HepG2 (cell line): ENCODE results near the gene NOL12. TPM values are rescaled to one million over a fixed set of nuclear protein-coding genes. Genes with fewer than 3 reads are reported as not detected.

ENCODE experiments used
- AFF4 ChIP-seq: sonication (generic); formaldehyde crosslinking; IDR thresholded peaks from 2 replicates; pipeline ENCODE4 v1.4.0; 2020; ENCODE audit warnings: missing genetic modification reagents
- BHLHE40 ChIP-seq: IDR thresholded peaks from 2 replicates; pipeline ENCODE4 v1.6.1; 2011; ENCODE audit warnings: low read length, improper control_type of control experiment
- HMGA1 ChIP-seq: sonication (generic); formaldehyde crosslinking; conservative IDR thresholded peaks from 2 replicates; pipeline ENCODE4 v1.4.0; 2020; ENCODE audit warnings: missing genetic modification reagents
- ISX ChIP-seq: sonication (generic); formaldehyde crosslinking; conservative IDR thresholded peaks from 2 replicates; pipeline ENCODE4 v1.5.0; 2020; ENCODE audit warnings: missing genetic modification reagents
- PAXIP1 ChIP-seq: sonication (generic); formaldehyde crosslinking; conservative IDR thresholded peaks from 2 replicates; pipeline ENCODE4 v1.4.0; 2020; ENCODE audit warnings: mild to moderate bottlenecking, missing genetic modification reagents, moderate library complexity
- TOE1 ChIP-seq: sonication (generic); formaldehyde crosslinking; IDR thresholded peaks from 2 replicates; pipeline ENCODE4 v1.4.0; 2020; ENCODE audit warnings: mild to moderate bottlenecking, missing genetic modification reagents
- TRAFD1 ChIP-seq: sonication (generic); formaldehyde crosslinking; IDR thresholded peaks from 2 replicates; pipeline ENCODE4 v1.5.1; 2020; ENCODE audit warnings: missing genetic modification reagents, mild to moderate bottlenecking, borderline replicate concordance
- ZNF563 ChIP-seq: sonication (generic); formaldehyde crosslinking; IDR thresholded peaks from 2 replicates; pipeline ENCODE4 v1.8.0; 2022; ENCODE audit warnings: mild to moderate bottlenecking, moderate library complexity, missing genetic modification reagents
- ZNF614 ChIP-seq: IDR thresholded peaks from 2 replicates; pipeline ENCODE4 v1.6.1; 2018; ENCODE audit warnings: missing biosample characterization, missing genetic modification reagents, inconsistent platforms, borderline replicate concordance
- ZNF704 ChIP-seq: sonication (generic); formaldehyde crosslinking; IDR thresholded peaks from 2 replicates; pipeline ENCODE4 v1.8.1; 2023; ENCODE audit warnings: mild to moderate bottlenecking, inconsistent platforms, moderate library complexity, missing genetic modification reagents, borderline replicate concordance
- polyA plus RNA-seq, 8 experiments: library from polyadenylated mRNA; depleted of rRNA in 3 of 8; stranded (reverse) in 7 of 8; unstranded in 1 of 8; fragments of >200 nt; fragmentation: Illumina TruSeq in 4 of 8; extraction: Trizol in 4 of 8; gene quantifications; 2 replicates each; pipeline versions ENCODE4 v1.2.1 to v1.2.3, GENCODE V29; 2011 to 2016; ENCODE audit warnings: low read depth in 4 of 8, missing spikeins in 1 of 8, mixed read lengths in 1 of 8; ENCODE audit not compliant: insufficient read depth in 1 of 8
- total RNA-seq, 5 experiments: library from RNA; depleted of rRNA; stranded (reverse); fragments of >200 nt; fragmentation: Illumina TruSeq; extraction: Trizol; gene quantifications; 2 replicates each; pipeline ENCODE4 v1.2.3, GENCODE V29; 2016; ENCODE audit warnings: low read depth in 1 of 5
- TF ChIP-seq, protein P1 (sequence below): sonication (generic); formaldehyde crosslinking; IDR thresholded peaks from 2 replicates; pipeline ENCODE4 v1.4.0; 2020; ENCODE audit warnings: mild to moderate bottlenecking, low read depth, missing genetic modification reagents
- TF ChIP-seq, protein P2 (sequence below): IDR thresholded peaks from 2 replicates; pipeline ENCODE4 v1.4.0; 2020; ENCODE audit warnings: mild to moderate bottlenecking, missing genetic modification reagents

Gene NOL12
- total and polyA plus RNA-seq, 2 of the 13 experiments (the other 11 are each of a cell fraction or from before 2014, with no cell fraction given): 14.3 to 31.4 TPM

- TF ChIP-seq TRAFD1 (CRISPR knock-in tag): no peak
- TF ChIP-seq TOE1 (CRISPR knock-in tag): no peak
- no peak for TF ChIP-seq AFF4 (CRISPR knock-in tag)
- no peak for TF ChIP-seq ZNF614
- TF ChIP-seq ZNF563: no peak
- no peak for TF ChIP-seq ISX (CRISPR knock-in tag)
- TF ChIP-seq ZNF704 (CRISPR knock-in tag): no peak
- no peak for TF ChIP-seq PAXIP1
- TF ChIP-seq HMGA1 (CRISPR knock-in tag): no peak
- TF ChIP-seq, protein P1, sequence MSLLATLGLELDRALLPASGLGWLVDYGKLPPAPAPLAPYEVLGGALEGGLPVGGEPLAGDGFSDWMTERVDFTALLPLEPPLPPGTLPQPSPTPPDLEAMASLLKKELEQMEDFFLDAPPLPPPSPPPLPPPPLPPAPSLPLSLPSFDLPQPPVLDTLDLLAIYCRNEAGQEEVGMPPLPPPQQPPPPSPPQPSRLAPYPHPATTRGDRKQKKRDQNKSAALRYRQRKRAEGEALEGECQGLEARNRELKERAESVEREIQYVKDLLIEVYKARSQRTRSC: no peak
- peak; percentile 90 for TF ChIP-seq BHLHE40
- TF ChIP-seq, protein P2, sequence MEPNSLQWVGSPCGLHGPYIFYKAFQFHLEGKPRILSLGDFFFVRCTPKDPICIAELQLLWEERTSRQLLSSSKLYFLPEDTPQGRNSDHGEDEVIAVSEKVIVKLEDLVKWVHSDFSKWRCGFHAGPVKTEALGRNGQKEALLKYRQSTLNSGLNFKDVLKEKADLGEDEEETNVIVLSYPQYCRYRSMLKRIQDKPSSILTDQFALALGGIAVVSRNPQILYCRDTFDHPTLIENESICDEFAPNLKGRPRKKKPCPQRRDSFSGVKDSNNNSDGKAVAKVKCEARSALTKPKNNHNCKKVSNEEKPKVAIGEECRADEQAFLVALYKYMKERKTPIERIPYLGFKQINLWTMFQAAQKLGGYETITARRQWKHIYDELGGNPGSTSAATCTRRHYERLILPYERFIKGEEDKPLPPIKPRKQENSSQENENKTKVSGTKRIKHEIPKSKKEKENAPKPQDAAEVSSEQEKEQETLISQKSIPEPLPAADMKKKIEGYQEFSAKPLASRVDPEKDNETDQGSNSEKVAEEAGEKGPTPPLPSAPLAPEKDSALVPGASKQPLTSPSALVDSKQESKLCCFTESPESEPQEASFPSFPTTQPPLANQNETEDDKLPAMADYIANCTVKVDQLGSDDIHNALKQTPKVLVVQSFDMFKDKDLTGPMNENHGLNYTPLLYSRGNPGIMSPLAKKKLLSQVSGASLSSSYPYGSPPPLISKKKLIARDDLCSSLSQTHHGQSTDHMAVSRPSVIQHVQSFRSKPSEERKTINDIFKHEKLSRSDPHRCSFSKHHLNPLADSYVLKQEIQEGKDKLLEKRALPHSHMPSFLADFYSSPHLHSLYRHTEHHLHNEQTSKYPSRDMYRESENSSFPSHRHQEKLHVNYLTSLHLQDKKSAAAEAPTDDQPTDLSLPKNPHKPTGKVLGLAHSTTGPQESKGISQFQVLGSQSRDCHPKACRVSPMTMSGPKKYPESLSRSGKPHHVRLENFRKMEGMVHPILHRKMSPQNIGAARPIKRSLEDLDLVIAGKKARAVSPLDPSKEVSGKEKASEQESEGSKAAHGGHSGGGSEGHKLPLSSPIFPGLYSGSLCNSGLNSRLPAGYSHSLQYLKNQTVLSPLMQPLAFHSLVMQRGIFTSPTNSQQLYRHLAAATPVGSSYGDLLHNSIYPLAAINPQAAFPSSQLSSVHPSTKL (CRISPR knock-in tag): no peak
Measured at GRCh38 chr22:37658133-37659065, 27.7 kb upstream of the NOL12 start, which contains the start of gene PDXP (continued).
